Measurements from ENCODE around the gene MEMO1. TPM values are rescaled to one million over a fixed set of nuclear protein-coding genes. Genes with fewer than 3 reads are reported as not detected.
"Not testable (repeated sequence)": the region's sequence is repeated elsewhere in the genome, so short reads cannot be mapped to it uniquely, and the experiment has no call there.

Gene MEMO1
- total RNA-seq = 10 to 100 TPM; 42.0 to 45.1 TPM
- 10 to 100 TPM; 31.0 to 42.7 TPM for polyA plus RNA-seq

- peak within 1 kb of the TSS; percentile 80 to 88 for H3K4me3 ChIP-seq (ENCODE audit: low read length in 2 of 2)
- H3K4me1 Mint-ChIP-seq = peaks cover 27 to 48% (median 35%) of the 10 kb centered on the region in 4 donors
- DNase-seq = peak; percentile 91 to 94 (median 93)
- peaks cover 2 to 15% of the 10 kb centered on the region in 2 donors for H3K36me3 Mint-ChIP-seq
- CTCF ChIA-PET (ENCODE audit: partially characterized antibody) = no interaction called here
- H3K4me3 Mint-ChIP-seq = peak within 1 kb of the TSS; percentile 87 to 96 (median 88)
- no peaks in the 10 kb centered on the region for H3K36me3 ChIP-seq (ENCODE audit: insufficient read depth, low read length)
- peak within 1 kb of the TSS; percentile 87 to 96 (median 95) for H3K27ac Mint-ChIP-seq
- peaks cover 41% of the 10 kb centered on the region for H3K4me1 ChIP-seq (ENCODE audit: insufficient read depth, low read length)
- intact Hi-C loops (cut with micrococcal nuclease) = loop anchor here (1.0 to 2.0 kb wide), 3 partner anchors 28 to 154 kb away; partner anchors contain the start of genes DPY30, SLC30A6 and SPAST
- peak within 1 kb of the TSS; percentile 74 for H3K27ac ChIP-seq (ENCODE audit: low read depth, low read length)
- no peaks in the 10 kb centered on the region for H3K9me3 ChIP-seq (ENCODE audit: control insufficient read depth in 1 of 2, low read length in 2 of 2)
- H3K27me3 Mint-ChIP-seq = no peaks in the 10 kb centered on the region
- H3K27me3 ChIP-seq (ENCODE audit: insufficient read depth, low read length) = no peaks in the 10 kb centered on the region
- POLR2A ChIA-PET (ENCODE audit: partially characterized antibody) = interaction anchor here (0.6 to 3.6 kb wide), 9 partner anchors 11 to 806 kb away, joined by 3 to 33 read pairs (median 3); partner anchors contain the start of genes DPY30, SLC30A6, SPAST and TTC27
- H3K9me3 Mint-ChIP-seq = no peaks in the 10 kb centered on the region
These were observed at the start of gene MEMO1 for GRCh38 chr2:32010670-32011484. Gene MEMO1 (minus strand): TSS chr2:32011008. CDS start chr2:32010247, 761 bp downstream.

GRCh38 chr2:32060266-32060665, 49.5 kb upstream of the MEMO1 start:
- Mint-ChIP-seq H3K27me3 (no peaks in the 10 kb centered on the region), H3K4me3 (peak overlapping the region in 2 of 8 donors; percentile 7 to 41), H3K9me3 (peaks cover 0 to 3% (median 0%) of the 10 kb centered on the region in 8 donors), H3K4me1 (peaks cover 4 to 25% (median 16%) of the 10 kb centered on the region in 4 donors), H3K36me3 (peaks cover 0 to 11% of the 10 kb centered on the region in 2 donors), H3K27ac (no peak overlapping the region)
- CTCF ChIA-PET (ENCODE audit: partially characterized antibody) = no interaction called here
- Histone ChIP-seq H3K4me3 (ENCODE audit: low read length in 2 of 2) (no peak overlapping the region), H3K9me3 (ENCODE audit: control insufficient read depth in 1 of 2, low read length in 2 of 2) (no peaks in the 10 kb centered on the region), H3K4me1 (ENCODE audit: insufficient read depth, low read length) (peaks cover 18% of the 10 kb centered on the region), H3K27ac (ENCODE audit: low read depth, low read length) (no peak overlapping the region), H3K36me3 (ENCODE audit: insufficient read depth, low read length) (no peaks in the 10 kb centered on the region), H3K27me3 (ENCODE audit: insufficient read depth, low read length) (no peaks in the 10 kb centered on the region)
- POLR2A ChIA-PET (ENCODE audit: partially characterized antibody) = no interaction called here
- DNase-seq = no peak
- intact Hi-C loops (cut with micrococcal nuclease) = loop anchor here (5.0 to 10.0 kb wide), 2 partner anchors 155 to 297 kb away; partner anchors contain the start of gene BIRC6

- no peak overlapping the region for H3K4me3 Mint-ChIP-seq
- H3K9me3 Mint-ChIP-seq = peaks cover 0 to 3% (median 0%) of the 10 kb centered on the region in 8 donors
- peaks cover 8% of the 10 kb centered on the region for H3K4me1 ChIP-seq (ENCODE audit: insufficient read depth, low read length)
- H3K9me3 ChIP-seq (ENCODE audit: control insufficient read depth in 1 of 2, low read length in 2 of 2) = no peaks in the 10 kb centered on the region
- ChIA-PET CTCF (ENCODE audit: partially characterized antibody) (interaction anchor here (1.5 to 1.6 kb wide), 2 partner anchors 17 to 18 kb away, joined by 3 to 4 read pairs; partner anchors contain the start of gene DPY30), POLR2A (ENCODE audit: partially characterized antibody) (no interaction called here)
- intact Hi-C loops (cut with micrococcal nuclease) = no loop called here
- no peak overlapping the region for H3K27ac Mint-ChIP-seq
- H3K27me3 ChIP-seq (ENCODE audit: insufficient read depth, low read length) = no peaks in the 10 kb centered on the region
- no peak for DNase-seq
- H3K36me3 ChIP-seq (ENCODE audit: insufficient read depth, low read length) = no peaks in the 10 kb centered on the region
- no peak overlapping the region for H3K27ac ChIP-seq (ENCODE audit: low read depth, low read length)
- H3K4me1 Mint-ChIP-seq = peaks cover 4 to 11% (median 8%) of the 10 kb centered on the region in 4 donors
- H3K4me3 ChIP-seq (ENCODE audit: low read length in 2 of 2) = no peak overlapping the region
- no peaks in the 10 kb centered on the region for H3K27me3 Mint-ChIP-seq
- peaks cover 0 to 4% of the 10 kb centered on the region in 2 donors for H3K36me3 Mint-ChIP-seq
These were observed 47.3 kb upstream of the MEMO1 start for GRCh38 chr2:32058130-32058529.

GRCh38 chr2:32054583-32054982, 43.8 kb upstream of the MEMO1 start:
- POLR2A ChIA-PET (ENCODE audit: partially characterized antibody) = interaction anchor here (1.3 to 2.1 kb wide), 2 partner anchors 9 to 15 kb away, joined by 8 to 9 read pairs; partner anchors contain the start of genes DPY30 and SPAST
- not testable (repeated sequence) for DNase-seq

GRCh38 chr2:32051836-32052439, 41.1 kb upstream of the MEMO1 start:
- Histone ChIP-seq H3K36me3 (ENCODE audit: insufficient read depth, low read length) (no peaks in the 10 kb centered on the region), H3K4me1 (ENCODE audit: insufficient read depth, low read length) (no peaks in the 10 kb centered on the region), H3K9me3 (ENCODE audit: control insufficient read depth in 1 of 2, low read length in 2 of 2) (no peaks in the 10 kb centered on the region), H3K27me3 (ENCODE audit: insufficient read depth, low read length) (no peaks in the 10 kb centered on the region), H3K27ac (ENCODE audit: low read depth, low read length) (no peak overlapping the region), H3K4me3 (ENCODE audit: low read length in 2 of 2) (no peak overlapping the region)
- no peak for DNase-seq
- Mint-ChIP-seq H3K27ac (no peak overlapping the region), H3K36me3 (no peaks in the 10 kb centered on the region), H3K9me3 (no peaks in the 10 kb centered on the region), H3K4me1 (no peaks in the 10 kb centered on the region), H3K4me3 (no peak overlapping the region), H3K27me3 (no peaks in the 10 kb centered on the region)
- intact Hi-C loops (cut with micrococcal nuclease) = no loop called here
- POLR2A ChIA-PET (ENCODE audit: partially characterized antibody) = interaction anchor here (0.8 to 1.4 kb wide), 2 partner anchors 12 kb away, joined by 4 to 5 read pairs; partner anchors contain the start of genes DPY30 and SPAST
- CTCF ChIA-PET (ENCODE audit: partially characterized antibody) = no interaction called here

More at GRCh38 chr2:32054583-32054982, 43.8 kb upstream of the MEMO1 start:
- H3K4me3 Mint-ChIP-seq; intact Hi-C loops (cut with micrococcal nuclease); H3K27me3 ChIP-seq (ENCODE audit: insufficient read depth, low read length); H3K36me3 ChIP-seq (ENCODE audit: insufficient read depth, low read length); H3K4me1 ChIP-seq (ENCODE audit: insufficient read depth, low read length); H3K9me3 ChIP-seq (ENCODE audit: control insufficient read depth in 1 of 2, low read length in 2 of 2); H3K27ac ChIP-seq (ENCODE audit: low read depth, low read length); H3K4me1 Mint-ChIP-seq; H3K36me3 Mint-ChIP-seq; H3K4me3 ChIP-seq (ENCODE audit: low read length in 2 of 2); H3K27ac Mint-ChIP-seq; H3K27me3 Mint-ChIP-seq; H3K9me3 Mint-ChIP-seq; CTCF ChIA-PET (ENCODE audit: partially characterized antibody): not testable (repeated sequence)

GRCh38 chr2:32043561-32043960, 32.8 kb upstream of the MEMO1 start:
- Histone ChIP-seq H3K4me3 (ENCODE audit: low read length in 2 of 2) (no peak overlapping the region), H3K36me3 (ENCODE audit: insufficient read depth, low read length) (no peaks in the 10 kb centered on the region), H3K4me1 (ENCODE audit: insufficient read depth, low read length) (peaks cover 13% of the 10 kb centered on the region), H3K27ac (ENCODE audit: low read depth, low read length) (no peak overlapping the region), H3K27me3 (ENCODE audit: insufficient read depth, low read length) (no peaks in the 10 kb centered on the region), H3K9me3 (ENCODE audit: control insufficient read depth in 1 of 2, low read length in 2 of 2) (no peaks in the 10 kb centered on the region)
- no peaks in the 10 kb centered on the region for H3K9me3 Mint-ChIP-seq
- ChIA-PET CTCF (ENCODE audit: partially characterized antibody) (no interaction called here), POLR2A (ENCODE audit: partially characterized antibody) (no interaction called here)
- H3K27me3 Mint-ChIP-seq = peaks cover 0 to 2% of the 10 kb centered on the region in 2 donors
- no peak overlapping the region for H3K27ac Mint-ChIP-seq
- intact Hi-C loops (cut with micrococcal nuclease) = no loop called here
- H3K4me1 Mint-ChIP-seq = peaks cover 9 to 20% (median 14%) of the 10 kb centered on the region in 4 donors
- no peak overlapping the region for H3K4me3 Mint-ChIP-seq
- no peak for DNase-seq
- H3K36me3 Mint-ChIP-seq = peaks cover 0 to 4% of the 10 kb centered on the region in 2 donors

Data from CD4-positive, alpha-beta memory T cell (primary cell).